Hematopoietic multipotent progenitor cell (in vitro differentiated cells): ENCODE data around the gene ETS2. TPM values are rescaled to one million over a fixed set of nuclear protein-coding genes. Genes with fewer than 3 reads are reported as not detected.
"Not testable (repeated sequence)": the region's sequence is repeated elsewhere in the genome, so short reads cannot be mapped to it uniquely, and the experiment has no call there.

ENCODE experiments used
- DNase-seq, 3 donors: peaks; one replicate each; pipeline ENCODE4 v3.0.0-alpha.2; 2011 to 2015; ENCODE audit warnings: low read depth in 2 of 3, low spot score in 2 of 3
- total RNA-seq: library from RNA; depleted of rRNA; stranded (reverse); fragments of >200 nt; gene quantifications from one replicate; pipeline ENCODE4 v1.2.3, GENCODE V29; 2012

Gene ETS2
- total RNA-seq, 1 donor: 87.3 TPM

GRCh38 chr21:38831526-38832467 lies 26.1 kb downstream of the ETS2 start:
- DNase-seq: peak in 2 of 3 donors; percentile 94 to 97

DNA sequence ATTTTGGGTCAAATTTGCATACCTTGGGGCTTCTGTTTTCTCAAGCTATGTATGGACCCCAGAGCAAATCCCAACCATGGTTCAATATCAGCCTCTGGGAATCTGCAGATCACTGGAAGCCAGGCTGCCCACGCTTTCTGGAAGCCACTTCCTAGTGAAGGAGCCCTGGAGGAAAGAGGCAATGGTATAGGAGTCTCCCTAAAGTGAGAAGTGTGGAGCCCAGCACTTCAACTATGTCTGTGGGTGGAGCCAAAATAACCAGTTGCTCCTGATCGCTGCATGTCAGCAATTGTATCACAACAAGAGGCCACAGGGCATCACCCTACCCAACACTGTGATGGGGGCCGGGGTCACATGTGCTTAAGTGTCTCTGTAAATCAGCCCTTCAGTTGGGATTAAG lies 26.9 kb downstream of the ETS2 start:
- no peak for DNase-seq

- no peak for DNase-seq
Observed at GRCh38 chr21:38833117-38833516, 27.4 kb downstream of the ETS2 start.

- DNase-seq: no peak
Observed at GRCh38 chr21:38834725-38835124, 29.0 kb downstream of the ETS2 start.

GRCh38 chr21:38837806-38838461 lies 32.2 kb downstream of the ETS2 start:
- DNase-seq: no peak

DNA sequence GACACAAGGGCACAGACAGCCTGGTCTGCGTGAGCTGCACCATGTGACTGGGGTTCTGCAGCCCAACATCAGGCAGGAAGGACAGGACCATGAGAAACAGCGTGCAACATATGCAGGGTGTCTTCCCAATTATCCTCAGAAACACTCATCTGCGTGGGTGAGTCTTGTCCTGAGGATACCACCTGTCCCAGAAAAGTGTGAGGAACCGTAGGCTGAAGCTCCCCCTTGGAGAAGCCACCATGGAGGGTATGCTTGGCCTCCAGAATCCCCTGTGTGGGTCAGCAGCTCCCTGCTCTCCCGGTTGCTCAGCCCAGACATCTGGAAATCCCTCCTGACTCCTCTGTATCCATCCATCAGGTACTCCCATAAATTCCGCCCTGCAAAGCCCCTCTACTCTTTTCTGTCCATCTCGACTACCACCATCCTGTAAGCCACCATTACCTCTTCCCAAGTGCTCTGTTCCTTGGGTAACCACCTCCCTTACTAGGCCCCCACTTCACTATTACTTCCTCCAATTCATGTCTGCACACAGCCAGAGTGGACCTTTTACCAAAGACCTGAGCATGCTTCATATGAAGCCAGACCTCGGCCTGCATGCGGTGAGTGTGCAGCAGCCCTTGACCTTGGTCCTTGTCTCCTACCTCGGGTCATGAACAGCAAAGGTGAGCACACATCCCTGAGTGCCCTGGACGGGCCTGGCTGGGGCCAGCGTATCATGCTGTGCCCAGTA lies 33.0 kb downstream of the ETS2 start:
- no peak for DNase-seq

DNA sequence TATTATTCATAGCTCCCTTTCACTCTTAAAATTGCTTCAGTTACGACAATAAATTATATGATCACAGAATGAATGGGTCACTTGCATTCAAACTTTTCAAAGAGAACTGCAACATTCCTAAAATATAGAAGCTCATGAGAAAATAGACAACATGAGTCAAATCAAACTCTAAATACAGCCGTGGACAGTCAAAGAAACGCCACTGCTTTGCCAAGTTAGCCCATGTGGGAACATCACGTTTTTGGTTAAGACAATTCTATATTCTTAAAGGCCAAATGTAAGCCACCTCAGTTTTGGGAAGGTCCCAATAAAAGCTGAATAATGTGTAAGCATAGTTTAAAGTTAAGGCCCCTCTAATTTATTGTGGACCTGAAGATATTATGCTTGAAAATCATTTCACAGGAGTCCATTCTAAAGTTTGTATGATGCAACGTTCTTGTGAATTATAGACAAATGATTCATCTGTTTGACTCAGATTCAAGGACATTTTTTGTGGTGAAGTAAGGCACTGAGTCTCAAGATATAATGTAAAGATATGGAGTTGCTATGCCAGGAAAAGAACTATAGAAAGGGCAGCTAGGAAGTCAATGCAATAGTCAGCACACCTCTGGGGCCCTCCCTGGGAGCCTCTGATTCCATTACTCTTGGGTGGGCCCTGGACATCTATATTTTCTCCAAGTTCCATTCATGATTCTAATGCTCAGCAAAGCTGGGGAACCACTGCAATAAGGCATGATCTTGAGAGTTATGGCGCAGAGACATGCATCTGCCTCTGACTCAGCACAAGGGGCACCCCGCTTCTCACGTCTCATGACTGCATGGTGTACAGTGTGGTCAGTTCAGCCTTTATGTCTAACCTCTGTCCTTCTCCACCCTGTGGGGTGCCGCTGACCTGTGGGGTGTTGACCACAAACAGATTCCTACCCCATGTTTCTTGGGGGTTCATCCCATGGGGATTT lies 33.9 kb downstream of the ETS2 start:
- no peak for DNase-seq

DNA sequence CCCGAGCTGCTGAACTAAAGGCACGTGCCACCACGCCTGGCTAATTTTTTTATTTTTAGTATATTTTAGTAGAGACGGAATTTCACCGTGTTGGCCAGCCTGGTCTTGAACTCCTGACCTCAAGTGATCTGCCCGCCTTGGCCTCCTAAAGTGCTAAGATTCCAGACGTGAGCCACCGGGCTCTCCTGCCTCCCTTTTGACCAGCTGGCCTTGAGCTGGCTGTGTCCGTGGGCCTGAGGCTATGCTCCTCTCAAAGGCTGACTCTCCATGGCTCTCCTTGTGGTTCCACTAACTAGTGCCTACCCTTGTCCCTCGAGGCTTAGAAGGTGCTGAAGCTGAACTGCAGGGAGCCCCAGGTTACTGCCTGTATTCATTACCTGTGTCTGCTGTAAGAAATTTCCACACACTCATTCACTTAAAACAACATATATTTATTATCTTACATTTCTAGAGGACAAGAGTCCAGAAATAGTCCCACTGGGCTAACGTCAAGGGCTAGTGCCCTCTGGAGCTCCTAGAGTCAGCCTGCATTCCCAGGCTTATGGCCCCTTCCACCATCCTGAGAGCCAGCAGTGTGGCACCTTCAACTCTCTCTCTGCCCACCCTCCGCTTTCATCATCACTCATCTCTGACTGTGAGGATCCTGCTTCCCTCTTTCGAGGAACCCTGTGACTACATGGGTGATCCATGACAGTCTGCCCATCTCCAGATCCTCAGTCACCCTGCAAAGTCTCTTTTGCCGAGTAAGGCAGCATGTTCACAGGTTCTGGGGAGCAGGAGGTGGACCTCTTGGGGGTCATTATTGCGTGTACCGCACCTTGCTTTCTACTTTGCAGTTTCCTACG lies 34.9 kb downstream of the ETS2 start:
- DNase-seq: no peak

DNA sequence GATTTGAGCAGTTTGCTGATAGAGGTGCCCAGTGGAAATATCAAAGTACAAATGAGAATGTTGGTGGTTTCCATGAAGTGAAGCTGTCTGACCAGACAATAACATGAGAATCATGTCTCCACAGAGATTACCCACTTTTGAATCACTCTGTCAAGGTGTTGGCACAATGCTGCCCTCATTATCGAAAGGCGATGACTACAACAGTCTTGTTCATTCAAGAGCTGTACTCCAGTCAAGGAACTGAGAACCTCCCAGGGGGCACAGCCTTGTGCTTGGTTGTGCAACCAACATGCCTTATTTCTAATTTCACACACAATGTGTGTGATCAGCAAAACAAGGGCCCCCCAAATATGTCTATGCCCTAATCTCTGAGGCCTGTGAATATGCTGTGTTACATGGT lies 35.7 kb downstream of the ETS2 start:
- DNase-seq: no peak

- DNase-seq: no peak
Observed at GRCh38 chr21:38842079-38842478, 36.4 kb downstream of the ETS2 start.

- DNase-seq: no peak
Observed at GRCh38 chr21:38843379-38843778, 37.6 kb downstream of the ETS2 start.

- DNase-seq: no peak
Observed at GRCh38 chr21:38843806-38844503, 38.2 kb downstream of the ETS2 start.

DNA sequence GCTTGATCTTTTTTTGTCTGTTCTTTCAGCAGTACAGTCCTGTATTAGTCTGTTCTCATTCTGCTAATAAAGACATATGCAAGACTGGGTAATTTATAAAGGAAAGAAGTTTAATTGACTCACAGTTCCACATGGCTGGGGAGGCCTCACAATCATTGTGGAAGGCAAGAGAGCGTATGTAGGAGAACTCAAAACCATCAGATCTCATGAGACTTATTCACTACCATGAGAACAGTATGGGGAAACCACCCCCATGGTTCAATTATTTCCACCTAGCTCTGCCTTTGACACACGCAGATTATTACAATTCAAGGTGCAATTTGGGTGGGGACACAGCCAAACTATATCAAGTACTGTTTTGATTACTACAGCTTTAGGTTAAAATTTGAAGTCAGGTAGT lies 39.6 kb downstream of the ETS2 start:
- not testable (repeated sequence) for DNase-seq

DNA sequence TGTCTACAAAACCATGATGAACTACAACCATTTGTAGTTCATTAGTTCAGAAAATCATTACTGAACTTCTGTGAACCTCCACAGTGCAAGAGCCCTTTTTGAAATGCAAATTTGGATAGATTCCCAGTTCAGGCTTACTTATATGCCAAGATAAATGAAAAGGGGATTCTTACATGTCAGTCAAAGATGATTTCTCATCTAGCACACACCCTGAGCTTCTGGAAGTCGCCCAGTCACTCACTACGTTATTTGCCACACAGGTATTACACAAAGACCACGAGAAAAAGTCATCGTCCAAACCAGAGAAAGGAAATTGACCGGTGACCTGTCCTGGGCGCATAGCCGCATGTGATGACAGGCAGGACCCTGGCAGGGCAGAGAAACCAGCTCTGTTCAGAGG lies 41.8 kb downstream of the ETS2 start:
- no peak for DNase-seq

GRCh38 chr21:38848187-38848609 lies 42.5 kb downstream of the ETS2 start:
- no peak for DNase-seq

GRCh38 chr21:38849776-38850175 lies 44.0 kb downstream of the ETS2 start:
- no peak for DNase-seq

DNA sequence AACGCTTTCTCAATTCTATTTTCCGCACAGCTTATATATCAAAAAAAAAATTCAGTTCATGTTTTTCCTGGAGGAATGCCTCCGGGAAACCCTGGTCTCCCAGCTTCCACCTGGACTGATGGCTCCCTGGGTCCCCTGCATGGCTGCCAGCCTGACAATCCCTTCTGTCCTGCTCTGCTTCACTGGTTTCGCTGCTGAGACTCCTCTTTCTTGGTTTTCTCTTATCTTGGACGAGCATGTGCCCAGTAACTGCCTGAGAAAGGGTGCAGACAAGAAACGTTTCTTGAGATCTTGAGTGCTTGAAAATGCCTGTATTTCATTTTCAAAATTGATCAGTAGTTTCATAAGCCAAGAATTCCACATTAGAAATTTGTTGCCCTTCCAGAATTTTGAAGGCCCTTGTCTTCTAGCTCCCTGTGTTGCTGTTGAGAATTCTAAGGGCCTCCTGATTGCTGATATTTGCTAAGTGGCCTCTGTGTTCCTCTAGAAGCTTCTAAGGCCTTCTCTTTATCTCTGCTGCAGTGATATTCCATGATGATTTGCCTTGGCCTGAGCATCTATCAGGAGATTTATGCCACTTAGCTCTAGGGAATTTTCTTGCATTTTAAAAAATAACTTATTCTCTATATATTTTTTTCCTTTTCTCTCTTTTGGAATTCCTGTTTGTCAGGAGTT lies 44.7 kb downstream of the ETS2 start:
- DNase-seq: peak in 1 of 3 donors; percentile 37

DNA sequence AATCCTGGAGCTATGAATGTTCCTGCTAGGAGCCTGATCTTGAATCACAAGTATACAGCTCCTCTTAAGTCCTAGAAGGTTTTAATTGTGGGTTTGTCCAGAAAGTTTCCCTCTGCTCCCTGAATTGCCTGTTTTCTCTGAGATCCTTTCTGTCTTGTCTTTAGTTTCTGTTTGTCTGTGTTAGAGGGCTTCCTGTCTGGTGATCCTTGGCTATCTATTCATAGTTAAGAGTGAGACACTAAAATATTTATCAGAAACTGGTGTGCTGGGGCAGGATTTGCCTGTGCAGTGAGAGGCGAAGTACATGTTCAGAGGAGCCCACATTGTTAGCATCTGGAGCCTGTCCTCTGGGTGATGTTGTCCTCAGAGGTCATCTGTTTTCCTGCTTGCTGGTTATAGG lies 45.4 kb downstream of the ETS2 start:
- no peak for DNase-seq
